ENCODE measurements around the gene AKR1E2.
"Not testable (repeated sequence)": the region's sequence is repeated elsewhere in the genome, so short reads cannot be mapped to it uniquely, and the experiment has no call there.

Gene AKR1E2

DNA sequence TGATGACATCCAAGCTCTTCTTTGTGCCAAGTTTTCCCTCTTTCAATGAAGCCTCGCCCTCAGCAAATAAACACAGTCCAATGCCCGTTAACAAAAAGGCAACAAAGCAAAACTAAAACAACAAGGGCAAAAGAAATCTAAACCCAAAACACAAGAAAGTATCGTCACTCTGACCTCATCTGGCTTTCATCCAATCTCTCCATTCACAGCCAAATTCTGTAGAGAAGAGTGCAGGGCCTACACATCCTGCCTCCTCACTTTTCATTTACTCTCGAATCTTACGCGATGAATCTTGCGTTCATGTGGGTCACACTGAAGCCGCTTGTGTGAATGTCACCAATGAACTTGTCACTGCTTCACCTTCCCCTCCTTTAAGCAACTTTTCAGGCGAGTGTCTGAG lies 15.9 kb upstream of the AKR1E2 start:
- DNase-seq (ENCODE audit: low read depth) = no peak
- TF ChIP-seq, protein P1, sequence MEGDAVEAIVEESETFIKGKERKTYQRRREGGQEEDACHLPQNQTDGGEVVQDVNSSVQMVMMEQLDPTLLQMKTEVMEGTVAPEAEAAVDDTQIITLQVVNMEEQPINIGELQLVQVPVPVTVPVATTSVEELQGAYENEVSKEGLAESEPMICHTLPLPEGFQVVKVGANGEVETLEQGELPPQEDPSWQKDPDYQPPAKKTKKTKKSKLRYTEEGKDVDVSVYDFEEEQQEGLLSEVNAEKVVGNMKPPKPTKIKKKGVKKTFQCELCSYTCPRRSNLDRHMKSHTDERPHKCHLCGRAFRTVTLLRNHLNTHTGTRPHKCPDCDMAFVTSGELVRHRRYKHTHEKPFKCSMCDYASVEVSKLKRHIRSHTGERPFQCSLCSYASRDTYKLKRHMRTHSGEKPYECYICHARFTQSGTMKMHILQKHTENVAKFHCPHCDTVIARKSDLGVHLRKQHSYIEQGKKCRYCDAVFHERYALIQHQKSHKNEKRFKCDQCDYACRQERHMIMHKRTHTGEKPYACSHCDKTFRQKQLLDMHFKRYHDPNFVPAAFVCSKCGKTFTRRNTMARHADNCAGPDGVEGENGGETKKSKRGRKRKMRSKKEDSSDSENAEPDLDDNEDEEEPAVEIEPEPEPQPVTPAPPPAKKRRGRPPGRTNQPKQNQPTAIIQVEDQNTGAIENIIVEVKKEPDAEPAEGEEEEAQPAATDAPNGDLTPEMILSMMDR (IDR thresholded peaks at IDR 0.05; ENCODE audit: low read depth, low read length, missing control alignments) = no peak
- no peak overlapping the region for H3K4me3 ChIP-seq (ENCODE audit: low read depth, low read length)

DNA sequence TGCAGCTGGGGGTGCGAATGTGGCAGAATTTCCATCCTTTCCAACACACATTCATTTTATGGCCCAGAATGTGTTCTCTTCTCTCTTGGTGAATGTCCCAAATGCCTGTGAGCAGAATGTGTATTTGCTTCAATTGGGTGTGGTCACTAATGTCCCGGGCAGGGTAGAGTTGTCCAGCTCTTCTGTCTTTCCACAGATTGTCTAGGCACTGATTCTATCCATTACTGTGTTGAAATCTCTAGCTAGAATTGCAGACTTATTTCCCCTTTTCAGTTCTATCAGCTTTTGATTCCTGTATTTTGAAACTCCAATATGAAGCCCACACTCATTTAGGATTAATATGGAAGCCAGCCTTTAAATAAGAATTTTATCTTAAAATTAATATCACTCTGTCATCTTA lies 14.0 kb upstream of the AKR1E2 start:
- DNase-seq (ENCODE audit: low read depth) = no peak
- no peak overlapping the region for H3K4me3 ChIP-seq (ENCODE audit: low read depth, low read length)
- TF ChIP-seq, protein P1 (IDR thresholded peaks at IDR 0.05; ENCODE audit: low read depth, low read length, missing control alignments) = no peak

DNA sequence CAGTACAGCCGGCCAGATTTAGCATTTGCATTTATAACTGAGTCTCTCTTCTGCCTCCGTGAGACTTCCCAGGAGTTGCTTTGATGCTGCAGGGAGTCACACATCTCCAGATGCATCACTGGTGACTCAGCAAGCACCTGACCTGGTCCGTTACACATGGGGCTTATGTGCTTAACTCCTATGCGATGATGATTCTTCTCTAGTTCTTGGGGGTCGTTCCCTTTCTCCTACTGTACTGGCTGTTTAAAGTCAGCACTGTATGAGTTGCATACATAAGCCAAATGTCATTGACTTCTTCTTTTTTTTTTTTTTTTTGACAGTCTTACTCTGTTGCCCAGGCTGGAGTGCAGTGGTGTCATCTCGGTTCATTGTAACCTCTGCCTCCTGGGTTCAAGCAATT lies 13.0 kb upstream of the AKR1E2 start:
- TF ChIP-seq, protein P1 (IDR thresholded peaks at IDR 0.05; ENCODE audit: low read depth, low read length, missing control alignments) = no peak
- DNase-seq (ENCODE audit: low read depth) = no peak
- no peak overlapping the region for H3K4me3 ChIP-seq (ENCODE audit: low read depth, low read length)

DNA sequence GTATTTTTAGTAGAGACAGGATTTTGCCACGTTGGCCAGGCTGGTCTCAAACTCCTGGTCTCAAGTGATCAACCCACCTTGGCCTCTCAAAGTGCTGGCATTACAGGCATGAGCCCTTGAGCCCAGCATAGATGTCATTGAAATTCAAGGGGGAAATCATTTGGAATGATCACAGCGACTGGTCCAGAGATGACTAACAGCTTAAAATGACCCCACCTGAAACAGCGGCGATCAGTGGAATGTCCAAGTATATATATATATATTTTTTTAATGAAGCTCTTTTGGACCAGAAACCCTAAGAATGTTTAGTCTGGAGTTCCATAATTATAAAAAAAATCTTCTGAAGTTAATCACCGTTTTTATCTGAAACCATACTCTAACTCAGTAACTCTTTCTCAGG lies 12.5 kb upstream of the AKR1E2 start:
- no peak overlapping the region for H3K4me3 ChIP-seq (ENCODE audit: low read depth, low read length)
- DNase-seq (ENCODE audit: low read depth) = no peak
- TF ChIP-seq, protein P1 (IDR thresholded peaks at IDR 0.05; ENCODE audit: low read depth, low read length, missing control alignments) = no peak

DNA sequence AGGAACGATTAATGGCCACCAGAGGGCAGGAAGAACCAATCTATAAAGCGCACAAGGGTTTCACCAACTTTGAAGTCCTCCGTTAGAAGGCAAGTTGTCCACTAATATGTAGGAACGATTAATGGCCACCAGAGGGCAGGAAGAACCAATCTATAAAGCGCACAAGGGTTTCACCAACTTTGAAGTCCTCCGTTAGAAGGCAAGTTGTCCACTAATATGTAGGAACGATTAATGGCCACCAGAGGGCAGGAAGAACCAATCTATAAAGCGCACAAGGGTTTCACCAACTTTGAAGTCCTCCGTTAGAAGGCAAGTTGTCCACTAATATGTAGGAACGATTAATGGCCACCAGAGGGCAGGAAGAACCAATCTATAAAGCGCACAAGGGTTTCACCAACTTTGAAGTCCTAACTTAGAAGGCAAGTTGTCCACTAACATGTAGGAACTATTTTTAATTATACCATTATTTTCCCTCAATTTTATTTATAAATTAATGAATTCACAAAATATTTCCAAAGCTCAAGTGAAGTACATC lies 10.3 kb upstream of the AKR1E2 start:
- not testable (repeated sequence) for DNase-seq (ENCODE audit: low read depth); H3K4me3 ChIP-seq (ENCODE audit: low read depth, low read length)

DNA sequence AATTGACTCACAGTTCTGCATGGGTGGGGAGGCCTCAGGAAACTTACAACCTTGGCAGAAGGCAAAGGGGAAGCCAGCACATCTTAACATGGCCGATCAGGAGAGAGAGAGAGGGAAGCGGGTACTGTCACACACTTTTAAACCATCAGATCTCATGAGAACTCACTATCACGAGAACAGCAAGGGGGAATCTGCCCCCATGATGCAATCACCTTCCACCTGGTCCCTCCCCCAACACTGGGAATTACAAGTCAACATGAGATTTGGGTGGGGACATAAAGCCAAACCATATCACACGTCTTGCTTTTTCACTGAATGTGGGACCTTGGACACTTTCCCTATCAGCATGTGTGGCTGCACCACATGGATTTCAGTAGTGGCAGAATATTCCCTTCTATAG lies 9.0 kb upstream of the AKR1E2 start:
- no peak overlapping the region for H3K4me3 ChIP-seq (ENCODE audit: low read depth, low read length)
- no peak for DNase-seq (ENCODE audit: low read depth)
- TF ChIP-seq, protein P1 (IDR thresholded peaks at IDR 0.05; ENCODE audit: low read depth, low read length, missing control alignments) = no peak

DNA sequence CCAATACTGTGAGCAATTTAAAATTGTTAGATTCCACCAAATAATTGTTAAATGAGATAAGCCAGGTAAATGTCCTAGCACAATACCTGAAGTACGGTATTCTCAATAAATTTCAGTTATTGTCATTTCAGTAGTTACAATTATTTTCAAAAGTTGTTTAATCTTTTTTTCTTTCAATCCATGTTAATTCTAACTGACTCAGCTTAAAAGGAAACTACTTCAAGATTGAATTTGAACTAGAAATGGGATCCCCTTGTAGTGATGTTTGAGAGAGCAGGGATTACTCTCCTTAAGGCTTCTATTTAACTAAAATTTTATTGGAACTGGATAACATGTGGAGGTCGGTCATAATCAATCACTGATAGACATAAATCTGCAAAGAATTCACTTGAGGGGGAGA lies 6.9 kb upstream of the AKR1E2 start:
- H3K4me3 ChIP-seq (ENCODE audit: low read depth, low read length) = no peak overlapping the region
- TF ChIP-seq, protein P1 (IDR thresholded peaks at IDR 0.05; ENCODE audit: low read depth, low read length, missing control alignments) = no peak

More for the DNA sequence above, 6.9 kb upstream of the AKR1E2 start:
- no peak for DNase-seq (ENCODE audit: low read depth)

Data from GM12864 (cell line).